Effector memory CD4-positive, alpha-beta T cell (primary cell): ENCODE measurements around the gene OSBPL8.

Experiments used
- DNase-seq, 3 donors: peaks; one replicate each; pipeline ENCODE4 v3.0.0-alpha.2; 2020
- H3K27ac ChIP-seq: 2 replicates; pipeline ENCODE4 v1.7.0; 2013; ENCODE audit warnings: mild to moderate bottlenecking, low read length, moderate library complexity; ENCODE audit not compliant: insufficient read depth, poor library complexity, severe bottlenecking
- H3K27me3 ChIP-seq: replicated peaks from 2 replicates; pipeline ENCODE4 v1.7.0; 2013; ENCODE audit warnings: mild to moderate bottlenecking, low read length; ENCODE audit not compliant: insufficient read depth, control insufficient read depth, poor library complexity, severe bottlenecking
- H3K36me3 ChIP-seq: 2 replicates; pipeline ENCODE4 v1.7.0; 2013; ENCODE audit warnings: mild to moderate bottlenecking, low read length, moderate library complexity; ENCODE audit not compliant: control insufficient read depth, insufficient read depth
- H3K4me1 ChIP-seq: 2 replicates; pipeline ENCODE4 v1.7.0; 2013; ENCODE audit warnings: low read length, mild to moderate bottlenecking; ENCODE audit not compliant: control insufficient read depth, insufficient read depth, poor library complexity, severe bottlenecking
- H3K4me3 ChIP-seq: 2 replicates; pipeline ENCODE4 v1.7.0; 2013; ENCODE audit warnings: low read length, low read depth, mild to moderate bottlenecking; ENCODE audit not compliant: insufficient read depth, poor library complexity, severe bottlenecking
- H3K9me3 ChIP-seq: 2 replicates; pipeline ENCODE4 v1.7.0; 2013; ENCODE audit warnings: mild to moderate bottlenecking, low read length, moderate library complexity; ENCODE audit not compliant: control insufficient read depth

OSBPL8 gene

GRCh38 chr12:76545486-76545885 is 14.1 kb downstream of the OSBPL8 start:
- Histone ChIP-seq H3K9me3 (no peaks in the 10 kb centered on the region), H3K4me3 (no peak overlapping the region), H3K4me1 (peaks cover 12% of the 10 kb centered on the region), H3K27ac (no peak overlapping the region), H3K36me3 (no peaks in the 10 kb centered on the region), H3K27me3 (no peaks in the 10 kb centered on the region)
- DNase-seq = no peak

GRCh38 chr12:76544601-76545261 is 14.8 kb downstream of the OSBPL8 start:
- no peaks in the 10 kb centered on the region for H3K9me3 ChIP-seq
- no peak overlapping the region for H3K27ac ChIP-seq
- DNase-seq = no peak
- no peaks in the 10 kb centered on the region for H3K36me3 ChIP-seq
- peaks cover 12% of the 10 kb centered on the region for H3K4me1 ChIP-seq
- no peak overlapping the region for H3K4me3 ChIP-seq
- H3K27me3 ChIP-seq = no peaks in the 10 kb centered on the region

- Histone ChIP-seq H3K9me3 (no peaks in the 10 kb centered on the region), H3K4me3 (no peak overlapping the region), H3K27me3 (no peaks in the 10 kb centered on the region), H3K4me1 (peaks cover 12% of the 10 kb centered on the region), H3K36me3 (no peaks in the 10 kb centered on the region), H3K27ac (no peak overlapping the region)
- no peak for DNase-seq
Observed at GRCh38 chr12:76543813-76544347, 15.7 kb downstream of the OSBPL8 start.

- Histone ChIP-seq H3K27me3 (no peaks in the 10 kb centered on the region), H3K27ac (no peak overlapping the region), H3K4me3 (no peak overlapping the region), H3K9me3 (no peaks in the 10 kb centered on the region), H3K4me1 (peaks cover 8% of the 10 kb centered on the region), H3K36me3 (no peaks in the 10 kb centered on the region)
- DNase-seq = no peak
Observed at GRCh38 chr12:76542908-76543307, 16.7 kb downstream of the OSBPL8 start.

GRCh38 chr12:76539727-76540126 is 19.8 kb downstream of the OSBPL8 start:
- H3K27me3 ChIP-seq = no peaks in the 10 kb centered on the region
- no peak overlapping the region for H3K4me3 ChIP-seq
- no peak for DNase-seq
- H3K36me3 ChIP-seq = no peaks in the 10 kb centered on the region
- no peaks in the 10 kb centered on the region for H3K9me3 ChIP-seq
- H3K27ac ChIP-seq = no peak overlapping the region
- H3K4me1 ChIP-seq = peaks cover 3% of the 10 kb centered on the region

- Histone ChIP-seq H3K4me3 (no peak overlapping the region), H3K27me3 (no peaks in the 10 kb centered on the region), H3K36me3 (no peaks in the 10 kb centered on the region), H3K9me3 (no peaks in the 10 kb centered on the region), H3K27ac (no peak overlapping the region), H3K4me1 (peaks cover 3% of the 10 kb centered on the region)
- DNase-seq = no peak
Observed at GRCh38 chr12:76537923-76538322, 21.6 kb downstream of the OSBPL8 start.

GRCh38 chr12:76536546-76536945 is 23.0 kb downstream of the OSBPL8 start:
- Histone ChIP-seq H3K4me1 (peaks cover 3% of the 10 kb centered on the region), H3K27ac (no peak overlapping the region), H3K4me3 (no peak overlapping the region), H3K27me3 (no peaks in the 10 kb centered on the region), H3K9me3 (no peaks in the 10 kb centered on the region), H3K36me3 (no peaks in the 10 kb centered on the region)
- DNase-seq = no peak

- Histone ChIP-seq H3K36me3 (no peaks in the 10 kb centered on the region), H3K4me1 (peaks cover 5% of the 10 kb centered on the region), H3K4me3 (no peak overlapping the region), H3K27me3 (no peaks in the 10 kb centered on the region), H3K9me3 (no peaks in the 10 kb centered on the region), H3K27ac (no peak overlapping the region)
- no peak for DNase-seq
Observed at GRCh38 chr12:76535170-76535569, 24.4 kb downstream of the OSBPL8 start.

- no peak overlapping the region for H3K27ac ChIP-seq
- H3K9me3 ChIP-seq = no peaks in the 10 kb centered on the region
- H3K36me3 ChIP-seq = no peaks in the 10 kb centered on the region
- no peak overlapping the region for H3K4me3 ChIP-seq
- peaks cover 5% of the 10 kb centered on the region for H3K4me1 ChIP-seq
- no peaks in the 10 kb centered on the region for H3K27me3 ChIP-seq
- no peak for DNase-seq
Observed at GRCh38 chr12:76533331-76533730, 26.2 kb downstream of the OSBPL8 start.

- no peaks in the 10 kb centered on the region for H3K9me3 ChIP-seq
- H3K27me3 ChIP-seq = no peaks in the 10 kb centered on the region
- peaks cover 5% of the 10 kb centered on the region for H3K4me1 ChIP-seq
Observed at GRCh38 chr12:76532520-76532919, 27.1 kb downstream of the OSBPL8 start.

More at GRCh38 chr12:76532520-76532919, 27.1 kb downstream of the OSBPL8 start:
- no peak for DNase-seq
- H3K4me3 ChIP-seq = no peak overlapping the region
- H3K27ac ChIP-seq = no peak overlapping the region
- no peaks in the 10 kb centered on the region for H3K36me3 ChIP-seq
